Erythroblast (primary cell): Measurements from ENCODE around the gene ODF2L.

Experiments used
- GATA1 ChIP-seq: IDR thresholded peaks from 2 replicates; pipeline ENCODE4 v1.6.1; 2011; ENCODE audit warnings: low read depth, mild to moderate bottlenecking, control low read depth, low read length, moderate library complexity
- POLR2A ChIP-seq: IDR thresholded peaks from 2 replicates; pipeline ENCODE4 v1.6.1; 2011; ENCODE audit warnings: mild to moderate bottlenecking, low read length

GRCh38 chr1:86387916-86388627 is 8.1 kb downstream of the ODF2L start:
- no peak for TF ChIP-seq GATA1
- TF ChIP-seq POLR2A, result no peak
